T-helper 2 cell treated with Interferon-gamma antibody and Interleukin-4, amounts not matched to agents 5 μg/mL and 100 μg/mL, for 36 hours (primary cell): ENCODE results near the gene OBSCN.
"Not testable (repeated sequence)": the region's sequence is repeated elsewhere in the genome, so short reads cannot be mapped to it uniquely, and the experiment has no call there.

Experiments
- DNase-seq: peaks from one replicate; pipeline ENCODE4 v3.0.0; 2021; ENCODE audit warnings: low spot score
- H3K27ac Mint-ChIP-seq: one replicate; pipeline ENCODE4 v1.8.0; 2021; ENCODE audit warnings: mild to moderate bottlenecking, mixed read lengths
- H3K27me3 Mint-ChIP-seq: one replicate; pipeline ENCODE4 v1.8.0; 2021; ENCODE audit warnings: low read depth, mixed read lengths
- H3K36me3 Mint-ChIP-seq: one replicate; pipeline ENCODE4 v1.8.0; 2021; ENCODE audit warnings: low read depth, mixed read lengths
- H3K4me1 Mint-ChIP-seq: one replicate; pipeline ENCODE4 v1.8.0; 2021; ENCODE audit warnings: low read depth, mixed read lengths
- H3K4me3 Mint-ChIP-seq: one replicate; pipeline ENCODE4 v1.8.0; 2022; ENCODE audit warnings: mild to moderate bottlenecking, moderate library complexity, mixed read lengths
- H3K9me3 Mint-ChIP-seq: one replicate; pipeline ENCODE4 v1.8.0; 2021; ENCODE audit warnings: mixed read lengths

OBSCN gene

GRCh38 chr1:228219245-228219961 lies 11.6 kb downstream of the OBSCN start:
- H3K4me1 Mint-ChIP-seq: no peaks in the 10 kb centered on the region
- DNase-seq: no peak
- H3K4me3 Mint-ChIP-seq: no peak overlapping the region
- no peaks in the 10 kb centered on the region for H3K9me3 Mint-ChIP-seq
- peaks cover 21% of the 10 kb centered on the region for H3K36me3 Mint-ChIP-seq
- H3K27me3 Mint-ChIP-seq: no peaks in the 10 kb centered on the region
- no peak overlapping the region for H3K27ac Mint-ChIP-seq

GRCh38 chr1:228219962-228220780 lies 12.3 kb downstream of the OBSCN start:
- no peaks in the 10 kb centered on the region for H3K27me3 Mint-ChIP-seq

GRCh38 chr1:228221097-228221496 lies 13.3 kb downstream of the OBSCN start:
- DNase-seq, H3K4me1 Mint-ChIP-seq, H3K9me3 Mint-ChIP-seq, H3K27me3 Mint-ChIP-seq, H3K4me3 Mint-ChIP-seq, H3K27ac Mint-ChIP-seq: not testable (repeated sequence)
- H3K36me3 Mint-ChIP-seq: peaks cover 35% of the 10 kb centered on the region

More at GRCh38 chr1:228219962-228220780, 12.3 kb downstream of the OBSCN start:
- Mint-ChIP-seq H3K27ac (no peak overlapping the region), H3K4me3 (no peak overlapping the region), H3K36me3 (peaks cover 29% of the 10 kb centered on the region), H3K4me1 (no peaks in the 10 kb centered on the region), H3K9me3 (peaks cover 5% of the 10 kb centered on the region)
- DNase-seq: no peak

GRCh38 chr1:228222548-228222947 lies 14.7 kb downstream of the OBSCN start:
- no peaks in the 10 kb centered on the region for H3K4me1 Mint-ChIP-seq
- DNase-seq: no peak
- peaks cover 5% of the 10 kb centered on the region for H3K9me3 Mint-ChIP-seq
- peaks cover 39% of the 10 kb centered on the region for H3K36me3 Mint-ChIP-seq
- no peak overlapping the region for H3K4me3 Mint-ChIP-seq
- H3K27ac Mint-ChIP-seq: no peak overlapping the region
- no peaks in the 10 kb centered on the region for H3K27me3 Mint-ChIP-seq

DNA sequence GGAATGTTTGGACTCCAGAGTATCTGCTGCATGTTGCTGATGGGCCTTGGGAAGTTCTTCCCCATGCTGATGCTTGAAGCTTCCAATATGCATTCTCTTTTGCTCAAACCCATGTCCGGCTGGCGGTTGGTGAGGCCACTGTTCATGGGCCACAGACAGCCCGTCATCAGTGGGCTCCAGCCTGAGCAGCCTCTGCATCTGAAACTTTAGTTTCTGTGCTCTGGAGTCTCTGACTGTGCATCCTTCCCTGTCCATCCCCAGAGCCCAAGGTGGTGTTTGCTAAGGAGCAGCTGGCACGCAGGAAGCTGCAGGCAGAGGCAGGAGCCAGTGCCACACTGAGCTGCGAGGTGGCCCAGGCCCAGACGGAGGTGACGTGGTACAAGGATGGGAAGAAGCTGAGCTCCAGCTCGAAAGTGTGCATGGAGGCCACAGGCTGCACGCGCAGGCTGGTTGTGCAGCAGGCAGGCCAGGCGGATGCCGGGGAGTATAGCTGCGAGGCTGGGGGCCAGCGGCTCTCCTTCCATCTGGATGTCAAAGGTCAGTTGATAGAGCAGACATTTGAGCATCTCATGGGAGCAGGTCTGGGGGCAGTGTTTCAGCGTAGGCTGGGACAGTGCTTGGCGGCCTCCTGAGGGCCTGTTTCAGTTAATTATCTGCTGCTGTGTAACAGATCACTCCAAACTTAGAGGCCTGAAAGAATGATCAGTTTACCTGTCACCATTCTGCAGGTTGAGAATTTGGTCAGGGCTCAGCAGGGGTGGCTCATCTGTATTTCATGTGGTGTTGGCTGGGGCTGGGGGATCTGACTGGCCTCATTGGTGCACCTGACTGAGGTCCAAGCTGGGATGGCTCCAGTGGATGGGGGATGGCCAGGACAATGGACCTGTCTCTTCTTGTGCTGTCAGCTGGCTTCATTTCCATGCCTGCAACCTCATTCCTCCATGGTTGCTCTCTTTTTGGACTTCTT lies 16.6 kb downstream of the OBSCN start:
- Mint-ChIP-seq H3K4me3 (no peak overlapping the region), H3K36me3 (peaks cover 42% of the 10 kb centered on the region), H3K27me3 (no peaks in the 10 kb centered on the region), H3K27ac (no peak overlapping the region), H3K9me3 (peaks cover 5% of the 10 kb centered on the region), H3K4me1 (no peaks in the 10 kb centered on the region)
- no peak for DNase-seq

DNA sequence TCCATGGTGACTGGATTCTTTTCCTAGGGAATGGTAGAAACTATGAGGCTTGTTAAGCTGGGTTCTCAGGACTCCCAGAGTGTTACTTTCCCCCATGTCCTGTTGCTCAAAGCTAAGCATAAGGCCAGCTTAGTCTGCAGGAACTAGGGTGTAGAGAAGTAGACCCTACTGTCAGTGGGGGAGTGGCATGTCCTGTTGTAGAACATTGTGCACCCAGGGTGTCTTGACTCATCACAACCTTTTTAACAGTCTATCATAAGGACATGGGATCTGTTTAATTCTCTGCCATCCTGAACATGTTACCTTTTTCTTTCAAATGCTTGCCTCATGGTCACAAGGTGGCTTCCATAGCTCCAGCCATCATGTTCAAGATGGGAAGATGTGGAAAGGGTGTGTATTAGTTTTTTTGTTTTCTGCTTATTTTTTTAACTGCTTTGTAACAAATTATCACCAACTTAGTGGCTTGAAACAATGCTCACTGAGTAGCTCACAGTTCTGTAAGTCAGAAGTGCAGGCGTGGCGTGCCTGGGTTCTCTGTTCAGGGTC lies 17.4 kb downstream of the OBSCN start:
- no peak for DNase-seq
- Mint-ChIP-seq H3K4me1 (no peaks in the 10 kb centered on the region), H3K9me3 (peaks cover 5% of the 10 kb centered on the region), H3K4me3 (no peak overlapping the region), H3K27me3 (no peaks in the 10 kb centered on the region), H3K36me3 (peaks cover 47% of the 10 kb centered on the region), H3K27ac (no peak overlapping the region)

DNA sequence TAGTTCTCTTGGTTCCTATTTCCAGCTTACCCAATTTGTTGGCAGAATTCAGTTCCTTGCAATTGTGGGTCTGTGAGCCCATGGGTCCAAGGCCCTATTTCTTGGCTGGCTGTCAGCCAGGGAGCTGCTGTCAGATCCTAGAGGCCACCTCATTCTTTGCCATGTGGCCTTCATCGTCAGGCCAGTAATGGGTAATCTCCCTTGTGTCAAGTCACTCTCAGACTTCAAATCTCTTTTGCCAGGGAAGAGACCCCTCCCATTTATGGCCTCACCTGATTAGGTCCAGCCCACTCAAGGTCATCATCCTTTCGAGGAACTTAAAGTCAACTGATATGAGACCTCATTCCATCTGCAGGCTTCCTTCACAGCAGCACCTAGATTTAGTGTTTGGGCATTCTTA lies 17.9 kb downstream of the OBSCN start:
- no peak overlapping the region for H3K4me3 Mint-ChIP-seq
- H3K36me3 Mint-ChIP-seq: peaks cover 51% of the 10 kb centered on the region
- no peaks in the 10 kb centered on the region for H3K27me3 Mint-ChIP-seq
- no peak for DNase-seq
- no peak overlapping the region for H3K27ac Mint-ChIP-seq
- H3K4me1 Mint-ChIP-seq: no peaks in the 10 kb centered on the region
- H3K9me3 Mint-ChIP-seq: peaks cover 5% of the 10 kb centered on the region

GRCh38 chr1:228226141-228226874 lies 18.5 kb downstream of the OBSCN start:
- no peak overlapping the region for H3K4me3 Mint-ChIP-seq
- H3K27ac Mint-ChIP-seq: no peak overlapping the region
- peaks cover 5% of the 10 kb centered on the region for H3K9me3 Mint-ChIP-seq
- no peaks in the 10 kb centered on the region for H3K4me1 Mint-ChIP-seq
- no peaks in the 10 kb centered on the region for H3K27me3 Mint-ChIP-seq
- peaks cover 52% of the 10 kb centered on the region for H3K36me3 Mint-ChIP-seq
- no peak for DNase-seq

DNA sequence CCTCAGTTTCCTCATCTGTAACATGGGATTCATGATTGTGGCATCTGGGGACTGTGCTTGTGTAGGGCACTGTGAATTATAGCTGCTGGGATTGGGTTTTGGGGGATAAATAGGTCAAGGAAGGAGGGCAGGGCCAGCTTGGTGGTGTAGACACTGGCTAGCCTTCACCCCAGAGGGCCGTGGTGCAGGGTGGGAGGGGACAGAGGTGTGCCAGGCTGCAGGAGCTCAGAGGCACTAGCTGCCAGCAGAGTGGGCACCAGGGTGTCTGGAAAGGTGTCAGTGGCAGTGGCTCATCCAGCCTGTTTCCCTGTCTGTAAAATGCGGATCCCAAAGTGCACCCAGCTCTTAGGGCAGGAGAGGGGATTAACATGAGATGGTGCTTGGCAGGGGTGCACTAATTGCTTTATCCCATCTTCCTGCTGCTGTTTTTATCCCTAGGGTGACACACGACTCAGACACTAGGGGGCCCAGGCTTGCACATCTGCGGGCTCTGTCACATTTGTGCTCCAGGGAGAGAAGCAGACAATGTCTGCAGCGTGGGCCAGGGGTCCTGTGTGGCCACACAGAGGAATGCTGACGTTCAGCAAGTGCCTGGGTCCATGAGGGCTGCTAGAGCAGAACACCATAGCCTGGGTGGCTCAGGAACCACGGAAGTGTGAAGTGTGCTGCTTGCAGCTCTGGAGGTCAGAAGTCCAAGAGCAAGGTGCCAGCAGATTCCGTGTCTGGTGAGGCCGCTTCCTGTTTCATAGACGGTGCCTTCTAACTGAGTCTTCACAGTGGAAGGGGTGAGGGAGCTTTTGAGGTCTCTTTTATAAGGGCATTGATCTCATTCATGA lies 19.3 kb downstream of the OBSCN start:
- Mint-ChIP-seq H3K9me3 (peaks cover 5% of the 10 kb centered on the region), H3K27me3 (no peaks in the 10 kb centered on the region), H3K27ac (no peak overlapping the region), H3K4me1 (no peaks in the 10 kb centered on the region), H3K4me3 (no peak overlapping the region), H3K36me3 (peaks cover 57% of the 10 kb centered on the region)
- no peak for DNase-seq

GRCh38 chr1:228228147-228228546 lies 20.3 kb downstream of the OBSCN start:
- not testable (repeated sequence) for H3K27ac Mint-ChIP-seq, H3K27me3 Mint-ChIP-seq, H3K4me1 Mint-ChIP-seq, DNase-seq, H3K4me3 Mint-ChIP-seq
- Mint-ChIP-seq H3K36me3 (peaks cover 61% of the 10 kb centered on the region), H3K9me3 (peaks cover 11% of the 10 kb centered on the region)

GRCh38 chr1:228228601-228229074 lies 20.8 kb downstream of the OBSCN start:
- peaks cover 62% of the 10 kb centered on the region for H3K36me3 Mint-ChIP-seq

DNA sequence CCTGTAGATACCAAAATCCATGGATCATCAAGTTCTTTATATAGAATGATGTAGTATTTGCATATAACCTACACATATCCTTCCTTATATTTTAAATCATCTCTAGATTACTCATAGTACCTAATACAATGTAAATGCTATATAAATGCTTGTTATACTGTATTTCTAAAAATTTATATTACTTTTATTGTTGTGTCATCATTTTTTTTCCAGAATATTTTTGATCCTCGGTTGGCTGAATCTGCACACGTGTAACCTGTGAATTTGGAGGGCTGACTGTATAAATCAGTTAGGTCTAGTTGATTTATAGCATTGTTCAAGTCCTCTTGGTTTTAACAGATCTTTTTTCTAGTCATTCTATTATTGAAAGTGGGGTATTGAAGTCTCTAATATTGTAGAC lies 23.3 kb downstream of the OBSCN start:
- H3K27me3 Mint-ChIP-seq: no peaks in the 10 kb centered on the region

More at GRCh38 chr1:228228601-228229074, 20.8 kb downstream of the OBSCN start:
- H3K4me1 Mint-ChIP-seq: no peaks in the 10 kb centered on the region
- H3K27ac Mint-ChIP-seq: no peak overlapping the region
- H3K9me3 Mint-ChIP-seq: peaks cover 16% of the 10 kb centered on the region
- H3K4me3 Mint-ChIP-seq: no peak overlapping the region
- H3K27me3 Mint-ChIP-seq: no peaks in the 10 kb centered on the region
- no peak for DNase-seq

More for the DNA sequence above, 23.3 kb downstream of the OBSCN start:
- H3K4me3 Mint-ChIP-seq: no peak overlapping the region
- H3K4me1 Mint-ChIP-seq: no peaks in the 10 kb centered on the region
- peaks cover 25% of the 10 kb centered on the region for H3K9me3 Mint-ChIP-seq
- no peak for DNase-seq
- no peak overlapping the region for H3K27ac Mint-ChIP-seq
- peaks cover 59% of the 10 kb centered on the region for H3K36me3 Mint-ChIP-seq
